Endometrial microvascular endothelial cells (primary cell): Measurements from ENCODE around the gene MAP4K3. TPM values are rescaled to one million over a fixed set of nuclear protein-coding genes. Genes with fewer than 3 reads are reported as not detected.

Source experiments
- in situ Hi-C: cut with HindIII; loops from 2 replicates; pipeline ENCODE4 v1.10.0; 2017; ENCODE audit warnings: low sequenced_read_pairs, low pct_unique_long_range_greater_than_20kb; ENCODE audit errors: inconsistent ontology term
- total RNA-seq: library from RNA; depleted of rRNA; stranded (reverse); fragments of >200 nt; gene quantifications from one replicate; pipeline ENCODE4 v1.2.3, GENCODE V29; 2015; ENCODE audit errors: inconsistent ontology term

Gene MAP4K3
- total RNA-seq, result 12.4 TPM

- in situ Hi-C loops, result no loop called here
Measured at GRCh38 chr2:39436592-39437521, at the start of gene MAP4K3. TSS of gene MAP4K3 (minus strand) at chr2:39437285. CDS start at chr2:39436987, 298 bp downstream.

DNA sequence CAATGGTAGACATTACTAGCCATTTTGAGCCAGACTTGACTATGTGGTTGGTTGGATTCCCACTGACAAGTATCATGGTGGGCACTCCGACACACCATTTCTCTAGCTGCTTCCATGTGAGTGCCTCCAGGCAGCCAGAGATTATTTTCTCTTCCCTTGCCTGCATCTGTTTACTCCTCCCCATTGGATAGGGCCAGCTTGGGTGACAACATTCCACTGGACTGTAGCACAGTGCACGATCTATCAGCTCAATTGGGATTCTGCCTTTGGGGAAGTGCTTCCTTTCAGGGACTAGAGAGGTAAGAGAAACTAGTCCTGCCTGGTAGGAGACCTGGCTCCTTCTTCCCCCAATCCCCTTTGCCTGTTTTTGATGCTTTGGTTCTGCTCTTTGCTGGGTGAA is 49.0 kb upstream of the MAP4K3 start:
- in situ Hi-C loops, result no loop called here

DNA sequence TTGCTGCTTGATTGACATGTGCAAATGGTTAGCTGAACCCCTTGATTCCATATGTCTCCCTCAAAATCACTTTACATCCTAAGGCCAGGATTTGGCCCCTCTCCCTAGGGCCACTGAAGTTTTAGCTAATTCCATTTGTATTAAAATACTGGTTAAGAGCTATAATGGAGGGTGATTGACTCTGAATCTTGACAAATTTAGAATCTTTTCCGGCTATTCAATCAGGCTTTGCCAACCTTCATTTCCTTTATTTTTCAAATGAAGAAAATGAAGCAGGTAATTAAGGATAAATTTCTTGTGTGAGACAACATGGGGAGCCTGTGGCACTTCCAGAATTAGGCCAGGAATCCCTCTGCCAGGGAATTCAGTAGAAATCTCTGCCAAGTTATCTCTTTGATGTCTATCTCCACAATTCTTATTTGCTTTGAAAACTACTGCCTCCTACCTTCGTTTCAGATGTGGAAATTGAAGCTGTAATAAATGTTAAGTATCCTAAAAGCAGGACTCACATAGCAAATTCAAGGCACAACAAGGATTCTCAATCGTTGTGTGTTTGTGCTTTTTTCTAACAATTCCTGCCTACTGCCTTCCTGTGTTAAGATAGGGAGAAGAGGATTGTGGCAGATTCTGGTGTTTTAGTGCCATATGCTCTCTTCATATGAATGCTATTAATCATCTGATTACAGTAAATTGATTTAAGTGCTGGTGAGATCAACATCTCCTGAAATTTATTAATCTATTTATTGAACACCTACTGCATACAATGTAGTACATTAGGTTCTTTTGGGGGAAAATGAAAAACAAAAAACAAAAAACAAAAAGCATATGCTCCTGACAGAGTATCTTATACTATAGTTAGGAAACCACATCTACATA is 47.8 kb upstream of the MAP4K3 start:
- in situ Hi-C loops, result no loop called here

DNA sequence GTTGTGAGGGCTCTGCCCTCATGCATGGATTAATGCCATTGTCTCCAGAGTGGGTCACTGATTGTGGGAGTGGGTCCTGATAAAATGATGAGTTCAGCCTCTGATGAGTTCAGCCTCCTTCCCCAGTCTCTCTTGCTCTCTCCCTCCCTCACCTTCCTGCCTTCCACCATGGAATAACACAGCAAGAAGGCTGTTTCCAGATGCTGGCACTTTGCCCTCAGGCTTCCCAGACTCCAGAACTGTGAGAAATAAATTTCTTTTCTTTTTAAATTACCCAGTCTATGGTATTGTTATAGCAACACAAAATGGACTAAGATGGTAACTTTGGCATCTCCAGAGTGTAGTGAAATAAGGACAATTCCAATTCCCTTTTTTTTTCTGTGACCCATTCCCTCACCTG is 47.1 kb upstream of the MAP4K3 start:
- in situ Hi-C loops, result no loop called here

DNA sequence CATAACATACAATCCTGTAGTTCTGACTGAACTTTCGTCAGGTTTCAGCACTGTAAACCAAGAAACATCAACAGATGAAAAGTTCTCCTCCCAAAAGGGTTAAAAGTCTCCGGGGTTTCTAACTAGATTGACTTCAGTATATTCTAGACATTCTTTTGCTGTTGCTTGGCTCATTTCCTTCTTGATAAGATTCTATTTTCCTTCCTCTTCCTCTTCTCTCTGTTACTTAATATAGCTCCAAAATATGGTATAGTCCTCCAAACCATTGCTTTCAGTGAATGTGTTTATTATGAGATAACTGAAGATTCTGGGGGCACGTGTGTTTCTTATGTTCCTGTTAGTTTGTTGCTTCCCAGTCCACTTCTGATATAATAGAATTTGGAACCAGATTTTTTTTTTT is 46.4 kb upstream of the MAP4K3 start:
- in situ Hi-C loops, result no loop called here

DNA sequence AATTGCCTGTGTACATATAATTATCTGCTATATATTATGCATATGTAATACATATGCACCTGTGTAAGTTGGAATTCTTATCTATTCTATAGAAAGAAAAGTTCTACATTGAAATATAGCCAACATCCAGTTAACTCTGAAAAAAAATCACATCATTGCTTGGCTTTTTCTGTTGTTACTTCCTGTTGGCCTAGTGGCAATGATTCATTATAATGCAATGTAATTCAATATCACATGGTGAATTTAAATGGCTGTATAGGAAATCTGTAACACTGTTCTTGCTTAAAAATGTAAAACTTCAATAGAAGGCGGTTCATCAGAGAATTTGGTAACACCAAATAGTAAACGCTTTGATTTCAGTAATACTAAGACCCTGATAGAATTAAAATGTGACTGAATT is 44.5 kb upstream of the MAP4K3 start:
- in situ Hi-C loops, result no loop called here

DNA sequence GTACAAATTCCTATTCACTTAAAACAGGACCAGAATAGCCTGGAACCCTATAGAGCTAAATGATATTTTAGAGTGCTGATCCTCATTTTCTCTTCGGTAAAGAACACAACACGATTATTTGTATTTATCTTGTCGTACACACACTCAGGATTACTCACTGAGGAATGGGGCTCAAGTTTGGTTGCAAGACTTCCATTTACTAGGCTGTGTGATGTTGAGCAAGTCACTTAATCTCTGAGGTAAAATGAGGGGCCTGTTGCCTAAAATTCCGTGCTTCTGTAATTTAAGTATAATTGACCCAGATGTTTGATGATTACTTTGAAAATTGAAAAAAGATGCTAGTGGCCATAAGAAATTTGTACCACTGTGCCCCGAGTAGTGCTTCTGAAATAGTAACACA is 42.6 kb upstream of the MAP4K3 start:
- in situ Hi-C loops, result no loop called here

- in situ Hi-C loops, result no loop called here
Measured at GRCh38 chr2:39479053-39479670, 42.1 kb upstream of the MAP4K3 start.

- in situ Hi-C loops, result no loop called here
Measured at GRCh38 chr2:39476524-39476923, 39.4 kb upstream of the MAP4K3 start.

DNA sequence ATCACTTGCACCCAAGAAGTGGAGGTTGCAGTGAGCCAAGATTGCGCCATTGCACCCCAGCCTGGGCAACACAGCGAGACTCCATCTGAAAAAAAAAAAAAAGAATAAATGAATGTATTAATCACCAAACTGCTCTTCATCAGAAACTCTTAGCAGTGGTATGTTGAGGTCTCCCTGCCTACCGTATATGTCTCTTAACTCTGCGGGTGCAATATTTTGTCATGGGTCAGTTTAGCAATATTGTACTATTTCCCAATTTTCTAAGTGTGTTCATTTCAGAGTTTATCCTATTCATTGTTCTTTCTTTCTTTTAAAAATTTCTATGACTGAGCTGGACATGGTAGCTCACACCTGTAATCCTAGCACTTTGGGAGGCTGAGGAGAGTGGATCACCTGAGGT is 37.9 kb upstream of the MAP4K3 start:
- in situ Hi-C loops, result no loop called here

- in situ Hi-C loops, result no loop called here
Measured at GRCh38 chr2:39470580-39470979, 33.5 kb upstream of the MAP4K3 start.

DNA sequence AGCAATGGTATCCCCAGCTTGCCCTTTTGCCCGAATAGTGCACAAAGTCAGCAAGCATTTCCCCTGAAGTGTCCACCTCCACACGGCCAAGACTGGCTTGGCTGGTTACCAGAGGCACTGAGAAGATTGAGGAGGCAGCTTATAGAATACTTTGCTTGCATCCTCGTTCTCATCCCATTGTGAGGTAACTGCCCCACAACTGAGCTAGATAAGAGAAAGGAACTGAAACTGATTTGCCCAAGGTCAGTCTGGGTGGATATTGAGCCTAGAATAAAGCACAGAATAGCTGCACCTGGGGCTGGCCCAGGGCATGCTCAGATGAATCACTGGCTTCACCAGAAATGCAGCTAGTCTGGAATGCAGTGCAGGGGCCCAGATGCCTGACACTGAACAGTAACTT is 32.7 kb upstream of the MAP4K3 start:
- in situ Hi-C loops, result no loop called here

GRCh38 chr2:39468579-39469451 is 31.7 kb upstream of the MAP4K3 start:
- in situ Hi-C loops, result no loop called here

- in situ Hi-C loops, result no loop called here
Measured at GRCh38 chr2:39466311-39466710, 29.2 kb upstream of the MAP4K3 start.

DNA sequence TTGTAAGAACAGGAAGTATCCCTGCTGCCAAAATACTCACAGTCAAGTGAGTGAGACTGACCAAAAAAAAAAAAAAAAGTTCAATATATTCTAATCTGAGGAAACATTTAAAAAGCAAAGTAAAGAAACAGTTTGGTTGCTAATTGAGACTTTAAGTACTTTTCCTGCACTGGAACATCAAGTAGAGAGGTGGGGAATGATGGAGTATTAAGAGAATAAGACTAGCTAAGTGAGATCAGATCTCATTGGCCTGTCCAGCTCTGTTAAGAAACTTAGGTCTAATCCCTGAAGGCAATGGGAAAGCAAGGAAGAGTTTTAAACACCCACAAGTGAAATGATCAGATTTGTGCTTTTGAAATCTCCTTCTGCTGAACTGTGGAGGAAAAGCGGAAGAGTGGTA is 27.8 kb upstream of the MAP4K3 start:
- in situ Hi-C loops, result no loop called here

DNA sequence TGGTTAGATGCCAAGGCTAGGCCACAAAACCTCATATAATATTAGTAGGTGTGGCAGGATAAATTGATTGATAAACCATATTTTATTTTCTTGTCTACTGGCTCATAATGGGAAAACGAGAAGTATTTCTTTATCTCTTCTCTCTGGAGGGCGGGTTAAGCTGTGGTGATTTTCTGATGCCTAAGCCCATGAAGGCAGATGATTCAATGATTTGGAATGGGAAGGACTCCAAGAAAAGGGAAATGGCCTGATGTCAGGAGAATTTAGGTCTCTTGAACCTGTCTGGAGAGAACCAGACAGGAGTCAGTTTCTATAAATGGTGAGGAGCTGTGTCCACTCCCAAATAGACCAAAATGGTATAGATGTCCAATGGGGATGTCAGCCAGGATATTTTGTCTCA is 18.7 kb upstream of the MAP4K3 start:
- in situ Hi-C loops, result no loop called here

- in situ Hi-C loops, result no loop called here
Measured at GRCh38 chr2:39452396-39452795, 15.3 kb upstream of the MAP4K3 start.

DNA sequence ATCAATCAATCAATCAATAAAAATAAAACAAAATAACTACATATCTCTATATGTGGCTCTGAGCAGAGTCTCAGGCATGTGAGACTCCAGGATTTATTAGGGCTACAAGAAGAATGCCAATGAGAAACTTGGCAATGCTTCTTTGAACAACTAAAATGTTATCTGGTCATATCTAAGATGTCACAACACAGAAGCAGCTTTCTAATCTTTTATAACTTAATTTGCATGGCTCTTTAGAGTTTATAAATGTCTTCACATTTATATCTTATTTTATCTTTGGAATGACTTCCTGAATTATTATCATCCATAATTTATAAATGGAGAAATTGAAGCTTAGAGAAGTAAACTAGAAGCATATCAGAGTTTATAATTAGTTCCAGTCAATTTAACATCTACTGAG is 14.9 kb upstream of the MAP4K3 start:
- in situ Hi-C loops, result no loop called here

DNA sequence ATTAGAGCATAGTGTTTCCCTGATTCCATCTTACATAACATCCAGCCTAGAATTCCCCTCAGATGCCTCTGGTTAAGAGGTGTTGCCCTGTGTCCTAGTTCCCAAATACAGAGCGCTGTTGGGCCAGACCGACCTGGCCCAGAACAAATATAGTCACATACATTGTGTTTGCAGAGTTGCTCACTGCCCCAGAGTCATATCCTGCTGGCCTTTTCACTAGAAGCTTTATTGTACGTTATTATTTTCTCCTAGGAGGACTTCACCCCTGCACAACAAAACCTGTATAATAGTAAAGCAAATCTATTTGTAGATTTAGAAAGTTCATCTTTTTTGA is 11.1 kb upstream of the MAP4K3 start:
- in situ Hi-C loops, result no loop called here
